Muscle of back (tissue), 11 donors: ENCODE results near the gene ASIC4. TPM values are rescaled to one million over a fixed set of nuclear protein-coding genes. Genes with fewer than 3 reads are reported as not detected.
A peak's percentile ranks its signal among the peaks of the same experiment; 100 is the strongest.

ENCODE experiments used
- DNase-seq, 3 donors: peaks; one replicate each; pipeline versions ENCODE4 v3.0.0 to v3.0.0-alpha.2; 2013
- polyA plus RNA-seq, 10 donors: library from polyadenylated mRNA; unstranded; fragments of 120-200 nt; gene quantifications; one replicate each; pipeline ENCODE4 v1.2.1, GENCODE V29; 2013; ENCODE audit not compliant: insufficient read length in 10 of 10

The ASIC4 gene
- polyA plus RNA-seq, 10 donors, result 0.15 to 0.70 (median 0.34) TPM

DNA sequence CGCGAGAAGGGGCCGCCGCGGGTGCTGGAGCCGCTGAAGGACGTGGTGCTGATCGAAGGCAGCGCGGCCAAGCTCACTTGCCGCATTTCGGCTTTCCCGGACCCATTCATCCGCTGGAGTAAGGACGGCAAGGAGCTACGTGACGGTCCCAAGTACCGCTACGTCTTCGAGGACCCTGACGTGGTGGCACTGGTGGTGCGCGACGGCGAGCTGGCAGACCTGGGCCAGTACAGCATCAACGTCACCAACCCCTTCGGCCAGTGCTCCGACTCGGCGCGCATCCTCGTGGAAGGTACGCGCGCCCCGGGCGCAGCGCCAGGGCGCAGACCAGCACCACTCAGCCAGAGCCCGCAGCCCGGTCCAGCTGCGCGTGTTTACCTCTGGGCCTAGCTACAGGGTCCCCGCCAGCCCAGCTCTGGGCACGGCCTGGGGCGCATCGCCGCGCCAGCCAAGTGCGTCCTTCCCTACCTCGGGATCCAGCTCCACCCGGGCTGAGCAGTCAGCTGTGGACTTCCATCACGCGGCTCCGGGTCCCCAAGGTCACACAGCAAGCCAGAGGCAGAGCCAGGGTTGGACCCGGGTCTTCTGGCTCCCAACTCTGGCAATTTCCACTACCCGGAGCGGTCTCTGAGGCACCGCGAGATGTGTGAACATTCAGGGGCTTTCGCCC is 17.3 kb upstream of the ASIC4 start:
- DNase-seq, result peak in 1 of 3 donors; percentile 79

DNA sequence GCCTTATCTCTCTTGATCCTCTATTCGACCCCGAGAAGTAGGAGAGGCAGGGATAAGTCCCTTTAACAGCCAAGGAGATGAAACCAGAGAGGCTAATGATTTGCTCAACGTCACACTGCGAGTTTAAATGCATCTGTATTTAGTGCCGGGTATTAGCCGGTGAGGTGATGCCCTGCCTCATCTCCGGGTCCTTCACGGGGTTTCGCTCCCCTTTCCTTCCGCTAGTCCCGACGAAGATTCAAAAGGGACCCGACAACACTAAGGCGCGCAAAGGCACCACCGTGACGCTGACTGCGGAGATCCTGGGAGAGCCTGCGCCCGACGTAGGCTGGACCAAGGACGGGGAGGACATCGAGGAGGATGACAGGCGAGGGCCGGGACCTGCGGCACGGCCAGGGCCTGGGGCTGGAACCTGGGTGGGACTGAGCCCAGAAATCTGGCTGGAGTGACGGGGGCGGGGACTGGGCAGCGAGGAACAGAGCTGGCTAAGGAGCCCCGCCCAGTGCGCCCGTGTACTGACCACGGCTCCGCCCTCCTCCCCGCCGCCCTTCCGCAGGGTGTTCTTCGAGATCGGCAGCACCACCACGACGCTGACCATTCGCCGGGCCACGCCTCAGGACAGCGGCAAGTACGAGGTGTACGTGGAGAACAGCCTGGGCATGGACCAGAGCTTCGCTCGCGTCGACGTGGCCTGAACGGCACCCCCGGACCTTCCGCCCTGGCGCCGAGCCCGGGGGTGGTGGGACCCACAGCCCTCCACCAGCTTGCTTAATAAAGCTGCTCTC is 16.6 kb upstream of the ASIC4 start:
- peak; percentile 68 to 93 (median 83) for DNase-seq

DNA sequence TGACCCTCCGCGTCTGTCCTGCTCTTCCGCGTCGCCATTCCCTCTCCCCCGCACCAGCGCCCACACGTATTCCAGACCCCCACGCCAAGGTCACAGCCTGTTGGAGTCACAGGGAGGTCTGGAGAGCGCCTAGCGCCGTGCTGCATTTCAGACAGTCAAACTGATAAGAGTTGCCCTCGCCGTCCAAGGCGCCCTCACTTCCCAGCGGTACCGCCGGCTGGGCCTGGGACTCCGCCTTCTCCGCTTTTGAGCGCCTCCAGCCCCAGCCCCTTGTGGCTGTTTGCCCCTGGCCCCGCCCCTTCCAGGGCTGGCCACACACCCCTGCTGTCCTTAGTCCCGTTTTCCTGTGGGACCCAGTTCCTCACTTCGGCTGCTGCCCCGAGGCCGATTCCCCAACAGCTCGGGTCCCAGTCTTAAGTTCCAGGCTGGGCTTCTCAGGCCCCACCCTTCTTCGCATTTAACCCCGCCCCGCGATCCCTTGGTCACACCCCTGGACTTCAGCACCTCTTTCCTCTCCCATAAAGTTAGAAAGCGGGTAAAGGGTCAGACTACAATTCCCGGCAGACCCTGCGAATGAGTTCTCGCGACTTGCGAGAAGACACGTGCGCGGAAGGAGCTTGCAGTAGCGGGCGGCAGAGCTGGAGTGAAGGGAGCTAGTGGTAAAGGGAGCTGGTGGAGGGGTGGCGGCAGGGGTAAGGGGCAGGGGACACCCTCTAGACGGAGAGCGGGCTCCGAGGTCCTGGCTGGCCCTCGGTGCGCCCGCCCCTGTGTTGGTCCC is 15.8 kb upstream of the ASIC4 start, which contains the start of gene GMPPA:
GMPPA (plus strand) TSS at position 612 of the 778 bp plus-strand sequence. CDS start 1,085 bp downstream, outside the sequence.
- peak; percentile 99 for DNase-seq

DNA sequence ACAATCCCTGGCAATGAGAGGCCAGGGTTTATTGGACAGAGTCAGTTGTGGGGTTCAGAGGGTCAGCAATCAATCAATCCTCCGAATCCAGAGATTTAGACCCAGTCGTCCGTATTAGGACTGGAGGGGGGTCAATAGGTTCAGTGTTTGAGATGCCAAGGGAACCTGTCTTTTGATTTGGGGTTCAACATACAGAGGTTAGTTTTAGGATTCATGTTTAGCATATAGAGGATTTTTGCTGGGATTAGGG is 15.3 kb upstream of the ASIC4 start:
- no peak for DNase-seq

DNA sequence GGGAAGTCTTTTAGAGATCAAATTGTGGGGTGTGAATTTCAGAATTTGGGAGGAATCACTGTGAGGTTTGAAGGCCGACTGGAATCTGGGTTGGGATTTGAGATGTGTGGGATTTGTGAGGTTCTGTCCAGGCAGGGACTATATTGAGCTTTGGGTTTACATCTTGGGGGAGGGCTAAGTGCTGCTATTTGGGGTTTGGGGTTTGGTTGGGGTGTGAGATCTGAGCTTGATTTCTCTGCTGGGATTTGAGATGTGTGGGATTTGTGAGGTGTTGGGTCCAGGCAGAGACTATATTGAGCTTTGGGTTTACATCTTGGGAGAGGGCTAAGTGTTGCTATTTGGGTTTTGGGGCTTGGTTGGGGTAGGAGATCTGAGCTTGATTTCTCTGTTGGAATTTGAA is 14.7 kb upstream of the ASIC4 start:
- DNase-seq, result no peak

DNA sequence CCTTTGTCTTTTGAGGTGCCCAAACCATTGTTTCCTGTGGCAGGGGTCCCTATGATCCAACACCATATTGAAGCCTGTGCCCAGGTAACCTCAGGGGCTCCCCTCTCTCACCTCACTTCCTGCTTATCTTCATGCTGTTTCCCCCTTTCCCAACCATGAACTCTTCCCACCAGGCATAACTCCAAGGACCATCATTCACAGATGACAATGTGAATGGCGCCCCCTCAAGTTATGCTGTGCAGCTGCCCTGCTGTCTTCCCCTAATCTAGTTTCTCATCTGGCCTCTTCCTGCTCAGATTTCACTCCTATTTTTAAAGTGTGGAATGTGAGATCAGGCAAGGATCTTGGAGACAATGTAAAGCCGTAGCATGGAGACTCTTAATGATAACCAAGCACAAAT is 14.1 kb upstream of the ASIC4 start:
- DNase-seq, result no peak

GRCh38 chr2:219501849-219502248 is 12.4 kb upstream of the ASIC4 start:
- DNase-seq, result no peak

GRCh38 chr2:219502618-219503017 is 11.7 kb upstream of the ASIC4 start:
- no peak for DNase-seq

DNA sequence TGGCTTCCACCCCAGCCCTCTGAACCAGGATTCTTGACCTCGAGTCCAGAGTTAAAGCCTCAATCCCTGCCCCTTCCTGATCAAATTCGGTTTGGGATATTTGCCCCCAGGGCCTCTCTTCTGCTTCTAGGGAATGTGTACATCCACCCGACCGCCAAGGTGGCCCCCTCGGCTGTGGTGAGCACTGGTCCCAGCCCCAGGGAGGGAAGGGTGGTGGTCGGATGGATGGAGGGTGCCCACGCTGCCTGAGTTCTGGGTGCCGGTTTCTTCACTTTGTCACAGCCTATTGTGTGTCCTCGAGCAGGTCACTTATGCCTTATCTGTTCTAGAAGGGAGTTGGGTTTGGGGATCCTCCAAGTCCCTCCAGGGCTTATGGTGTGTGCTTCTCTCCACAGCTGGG is 8.7 kb upstream of the ASIC4 start:
- DNase-seq, result no peak

DNA sequence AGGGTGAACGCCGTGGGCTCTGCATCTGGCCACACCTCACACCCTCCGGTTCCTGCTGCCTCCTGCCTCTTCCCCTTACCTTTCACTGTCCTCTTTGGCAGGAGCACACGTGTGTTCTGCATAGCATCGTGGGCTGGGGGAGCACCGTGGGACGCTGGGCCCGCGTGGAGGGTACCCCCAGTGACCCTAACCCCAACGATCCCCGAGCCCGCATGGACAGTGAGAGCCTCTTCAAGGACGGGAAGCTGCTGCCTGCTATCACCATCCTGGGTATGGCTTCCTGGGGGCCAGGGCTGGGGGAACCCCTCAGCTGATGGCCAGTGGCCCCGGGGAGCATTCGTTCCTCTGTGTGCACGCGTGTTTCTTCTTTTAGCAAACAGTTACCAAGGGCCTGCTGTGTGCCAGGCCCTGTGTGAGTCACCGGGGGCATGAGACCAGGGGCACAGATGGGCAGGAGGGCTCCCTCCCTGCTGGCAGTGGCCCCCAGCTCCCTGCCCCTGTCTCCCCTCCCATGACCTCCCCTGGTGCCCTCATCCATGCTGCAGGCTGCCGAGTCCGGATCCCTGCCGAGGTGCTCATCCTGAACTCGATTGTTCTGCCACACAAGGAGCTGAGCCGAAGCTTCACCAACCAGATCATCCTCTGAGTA is 8.0 kb upstream of the ASIC4 start:
- no peak for DNase-seq

DNA sequence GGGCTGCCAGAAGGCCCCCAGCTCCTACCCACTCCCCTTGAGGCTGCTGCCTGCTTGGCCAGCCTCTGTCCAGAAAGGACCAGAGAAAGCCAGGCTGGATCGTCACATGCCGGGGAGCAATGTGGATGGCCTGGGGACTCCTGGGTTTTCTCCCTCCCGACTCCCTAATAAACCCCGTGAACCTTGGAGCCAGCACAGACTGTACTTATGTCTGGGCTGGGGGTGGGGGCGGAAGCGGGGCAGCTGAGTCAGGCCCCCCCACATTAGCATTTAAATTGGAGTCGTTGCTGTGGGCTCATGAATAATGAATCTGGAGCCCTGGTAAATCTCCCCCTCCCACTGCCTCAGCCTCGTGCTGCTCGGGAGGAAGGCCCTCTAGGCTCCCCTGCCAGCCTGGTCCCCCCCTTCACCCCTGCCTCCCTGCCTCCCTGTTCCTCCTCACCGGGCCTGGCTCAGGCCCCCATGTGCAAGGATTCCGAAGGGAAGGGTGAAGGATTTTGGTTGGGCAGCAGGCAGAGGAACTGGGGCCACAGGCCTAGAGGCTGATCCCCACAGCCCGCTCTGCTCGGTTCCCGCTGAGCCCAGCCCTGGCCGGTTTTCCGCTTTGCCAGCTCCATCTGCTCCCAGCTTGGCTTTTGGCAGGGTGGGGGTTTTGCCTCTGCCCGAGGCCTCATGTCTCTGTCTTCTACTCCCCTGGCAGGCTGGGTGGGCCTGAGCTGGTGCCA is 7.3 kb upstream of the ASIC4 start:
- peak in 1 of 3 donors; percentile 62 for DNase-seq

GRCh38 chr2:219507581-219508443 is 6.5 kb upstream of the ASIC4 start:
- DNase-seq, result no peak

DNA sequence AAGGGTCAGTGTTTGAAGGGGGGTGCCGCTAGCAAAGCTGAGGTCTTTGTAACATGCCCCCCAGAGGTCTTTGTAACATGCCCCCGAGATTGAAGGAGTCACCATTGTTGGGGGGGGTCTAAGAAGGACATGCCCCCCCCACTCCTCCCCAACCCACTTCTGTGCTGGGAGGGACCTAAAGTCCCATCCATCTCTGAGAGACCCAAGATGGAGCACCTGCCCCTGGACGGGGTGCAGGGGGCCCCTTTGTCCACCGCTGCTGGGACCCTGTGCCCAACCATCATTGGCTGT is 5.9 kb upstream of the ASIC4 start:
- no peak for DNase-seq

DNA sequence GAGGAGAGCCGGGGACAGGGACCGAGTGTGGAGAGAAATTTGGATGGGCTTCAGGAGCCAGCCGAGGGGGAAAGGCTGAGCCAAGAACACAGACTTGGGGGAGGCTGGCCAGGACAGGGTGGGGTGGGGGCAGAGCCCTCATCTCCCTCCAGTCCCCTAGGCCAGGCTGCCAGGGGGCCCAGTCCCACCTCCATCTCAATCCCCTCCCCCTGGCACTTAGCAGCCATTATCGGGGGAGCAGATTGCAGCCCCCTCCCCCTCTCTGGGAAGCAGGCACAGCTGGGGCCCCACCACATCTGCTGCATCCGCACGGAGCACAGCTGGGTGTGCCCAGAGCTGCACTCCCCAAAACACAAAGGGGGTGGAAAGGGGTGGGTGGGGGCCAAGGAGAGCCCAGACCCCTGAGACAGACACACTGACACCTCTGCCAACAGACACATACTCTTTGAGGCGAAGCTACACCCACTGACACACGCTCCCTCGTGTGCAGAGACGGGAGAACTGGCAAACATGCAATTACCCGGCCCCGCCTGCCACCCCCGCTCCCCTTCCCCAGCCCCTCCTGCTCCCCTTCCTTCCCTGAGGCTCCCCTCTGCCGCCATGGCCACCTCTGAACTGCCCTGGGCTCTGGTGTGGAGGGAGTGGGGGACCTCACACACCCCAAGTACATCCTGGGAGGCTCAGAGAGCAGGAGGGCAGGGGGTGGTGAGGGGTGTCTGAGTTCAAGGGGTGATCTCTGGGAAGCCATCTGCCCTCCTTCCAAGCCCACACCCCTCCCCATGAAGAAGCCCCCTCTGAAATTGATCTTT is 5.1 kb upstream of the ASIC4 start:
- DNase-seq, result peak in 1 of 3 donors; percentile 71

GRCh38 chr2:219509780-219510511 is 4.3 kb upstream of the ASIC4 start:
- peak in 2 of 3 donors; percentile 63 to 84 for DNase-seq

GRCh38 chr2:219510512-219511135 is 3.7 kb upstream of the ASIC4 start:
- DNase-seq, result no peak

GRCh38 chr2:219511547-219512325 is 2.5 kb upstream of the ASIC4 start:
- DNase-seq, result no peak
